GM13977 (cell line): ENCODE measurements around the gene HOXC11.

Source experiments
- DNase-seq: peaks from one replicate; pipeline ENCODE4 v3.0.0; 2012; ENCODE audit warnings: low spot score
- CTCF ChIP-seq: IDR thresholded peaks from 2 replicates; pipeline ENCODE4 v1.5.1; 2012; ENCODE audit warnings: mild to moderate bottlenecking, control low read depth; ENCODE audit not compliant: insufficient read depth; ENCODE audit errors: extremely low read depth, missing control alignments
- in situ Hi-C: fragments of 300-500 bp; cut with MboI; formaldehyde crosslinking; loops from one replicate; pipeline ENCODE4 v1.12.0; 2022; ENCODE audit warnings: low sequenced_read_pairs, low pct_unique_long_range_greater_than_20kb, mixed read lengths, inconsistent platforms; ENCODE audit not compliant: unreplicated experiment

HOXC11 gene

GRCh38 chr12:54022960-54023884 is 50.3 kb downstream of the HOXC11 start:
- no peak for TF ChIP-seq CTCF
- in situ Hi-C loops: loop anchor here (10.0 to 25.0 kb wide), 2 partner anchors 172 to 339 kb away; partner anchors contain the start of gene GPR84
- no peak for DNase-seq

GRCh38 chr12:54024127-54024526 is 51.2 kb downstream of the HOXC11 start:
- DNase-seq: no peak
- in situ Hi-C loops: loop anchor here (10.0 to 25.0 kb wide), 2 partner anchors 171 to 338 kb away; partner anchors contain the start of gene GPR84
- no peak for TF ChIP-seq CTCF

GRCh38 chr12:54024581-54025305 is 51.8 kb downstream of the HOXC11 start:
- no peak for TF ChIP-seq CTCF

GRCh38 chr12:54025499-54026405 is 52.8 kb downstream of the HOXC11 start:
- TF ChIP-seq CTCF: no peak
- in situ Hi-C loops: loop anchor here (10.0 to 25.0 kb wide), 2 partner anchors 88 to 169 kb away; partner anchors contain the start of gene HOXC13

More at GRCh38 chr12:54024581-54025305, 51.8 kb downstream of the HOXC11 start:
- no peak for DNase-seq
- in situ Hi-C loops: loop anchor here (10.0 to 25.0 kb wide), 3 partner anchors 87 to 338 kb away; partner anchors contain the start of genes GPR84 and HOXC13

GRCh38 chr12:54026640-54027441 is 53.9 kb downstream of the HOXC11 start:
- no peak for DNase-seq
- no peak for TF ChIP-seq CTCF
- in situ Hi-C loops: loop anchor here (10.0 to 25.0 kb wide), 2 partner anchors 90 to 168 kb away; partner anchors contain the start of gene HOXC13

More at GRCh38 chr12:54025499-54026405, 52.8 kb downstream of the HOXC11 start:
- DNase-seq: no peak
